ENCODE data around the gene ZC3H13.

DNA sequence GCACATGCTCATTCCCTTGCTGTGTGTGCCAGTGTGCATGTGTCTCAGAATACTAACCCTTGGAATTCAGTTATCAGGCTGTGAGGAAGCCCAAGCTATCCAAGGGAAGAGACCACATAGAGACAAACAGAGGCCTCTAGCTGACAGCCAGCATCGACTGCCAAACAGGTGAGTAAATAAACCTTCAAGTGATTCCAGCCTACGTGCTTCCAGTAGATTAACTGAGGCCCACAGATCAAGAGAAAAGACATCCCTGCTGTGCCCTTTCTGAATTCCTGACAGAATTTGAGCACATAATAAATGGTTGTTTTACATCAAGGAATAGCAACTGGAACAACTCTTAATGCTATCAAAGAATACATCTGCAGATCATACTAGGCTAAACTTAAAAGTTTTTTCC is 17.5 kb downstream of the ZC3H13 start:
- TF ChIP-seq POLR2A (IDR thresholded peaks at IDR 0.05; ENCODE audit: low read depth) (no peak), CTCF (IDR thresholded peaks at IDR 0.05) (no peak)

All from esophagus muscularis mucosa (tissue), 3 donors.